A549 treated with DMSO at 1 μM for 4 hours (cell line): Measurements from ENCODE around the gene CPNE2. TPM values are rescaled to one million over a fixed set of nuclear protein-coding genes. Genes with fewer than 3 reads are reported as not detected.

Experiments
- total RNA-seq: library from RNA; stranded (reverse); fragments of 200-300 nt; extraction: Qiagen RNA extraction; gene quantifications from 5 replicates; pipeline ENCODE4 v1.2.3, GENCODE V29; 2022; ENCODE audit warnings: low read depth

Gene CPNE2
- total RNA-seq = 39.3 to 49.2 TPM (median 42.1 TPM) in 5 replicates

GRCh38 chr16:57091975-57092785, at the start of gene CPNE2:
Gene CPNE2 (plus strand): TSS chr16:57092583. CDS start chr16:57110743, 18,160 bp downstream.

DNA sequence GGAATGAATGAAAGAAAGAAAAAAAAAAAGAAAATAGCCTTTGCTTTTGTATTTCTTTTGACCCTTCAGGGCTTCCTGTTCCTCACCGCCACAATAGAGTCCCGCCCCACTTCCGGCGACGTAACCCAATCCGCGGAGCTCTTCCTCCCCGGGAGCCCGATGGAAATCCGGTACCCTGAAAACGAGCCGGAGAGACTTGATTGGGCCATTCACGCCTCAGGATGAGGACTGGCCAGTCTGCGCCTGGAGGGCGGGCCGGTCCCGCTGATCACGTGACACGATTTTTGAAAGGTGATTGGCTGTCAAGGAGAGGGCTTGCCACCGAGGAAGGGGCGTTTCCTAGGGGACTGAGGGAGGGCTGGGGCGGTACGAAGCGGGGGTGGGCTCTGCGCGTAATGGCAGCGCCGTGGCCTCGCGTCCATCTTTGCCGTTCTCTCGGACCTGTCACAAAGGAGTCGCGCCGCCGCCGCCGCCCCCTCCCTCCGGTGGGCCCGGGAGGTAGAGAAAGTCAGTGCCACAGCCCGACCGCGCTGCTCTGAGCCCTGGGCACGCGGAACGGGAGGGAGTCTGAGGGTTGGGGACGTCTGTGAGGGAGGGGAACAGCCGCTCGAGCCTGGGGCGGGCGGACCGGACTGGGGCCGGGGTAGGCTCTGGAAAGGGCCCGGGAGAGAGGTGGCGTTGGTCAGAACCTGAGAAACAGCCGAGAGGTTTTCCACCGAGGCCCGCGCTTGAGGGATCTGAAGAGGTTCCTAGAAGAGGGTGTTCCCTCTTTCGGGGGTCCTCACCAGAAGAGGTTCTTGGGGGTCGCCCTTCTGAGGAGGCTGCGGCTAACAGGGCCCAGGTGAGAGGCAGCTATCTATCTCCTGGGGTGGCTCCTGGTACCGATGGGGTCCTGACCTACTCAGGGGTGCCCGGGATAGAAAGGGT, 93.8 kb downstream of the CPNE2 start, which contains the start of the genes PSME3IP1 and RSPRY1:
TSS of gene PSME3IP1 (minus strand) at position 95 of the 927 bp plus-strand sequence. CDS start 12,185 bp downstream, outside the sequence.
TSS of gene RSPRY1 (plus strand) at position 385 of the 927 bp plus-strand sequence. CDS start 18,330 bp downstream, outside the sequence.

Other genes starting within 250 kb of the CPNE2 start
- 0.02 TPM in 2 of 5 replicates, not detected in the others for gene SLC12A3, start 227.4 kb upstream of the CPNE2 start, total RNA-seq
- 88.7 to 92.3 TPM (median 89.3 TPM) in 5 replicates for gene HERPUD1, start 160.4 kb upstream of the CPNE2 start, total RNA-seq
- gene CETP, start 130.6 kb upstream of the CPNE2 start, total RNA-seq = not detected in 5 replicates
- 4.3 to 5.7 TPM (median 5.3 TPM) in 5 replicates for gene NLRC5, start 103.0 kb upstream of the CPNE2 start, total RNA-seq
- 86.7 to 100 TPM (median 92.5 TPM) in 5 replicates for gene PSME3IP1, start 93.5 kb downstream of the CPNE2 start, total RNA-seq
- 26.4 to 32.0 TPM (median 28.1 TPM) in 5 replicates for gene RSPRY1, start 93.7 kb downstream of the CPNE2 start, total RNA-seq
- 63.6 to 82.8 TPM (median 73.3 TPM) in 5 replicates for gene ARL2BP, start 152.7 kb downstream of the CPNE2 start, total RNA-seq
- gene PLLP, start 192.1 kb downstream of the CPNE2 start, total RNA-seq = 1.3 to 2.1 TPM (median 1.6 TPM) in 5 replicates